ENCODE data around the gene C11orf24. TPM values are rescaled to one million over a fixed set of nuclear protein-coding genes. Genes with fewer than 3 reads are reported as not detected.
A peak's percentile ranks its signal among the peaks of the same experiment; 100 is the strongest.

The C11orf24 gene
- 10 to 100 TPM in 4 of 5 donors, 1 to 10 TPM in 1; 5.8 to 35.1 (median 18.0) TPM for total RNA-seq
- polyA plus RNA-seq: 10 to 100 TPM; 16.3 to 24.6 (median 22.3) TPM
- long read RNA-seq, donor 1, partial matches to known transcripts: 15 of 16 reads
- long read RNA-seq, donor 1, other reads (novel, unspliced or antisense): 0 of 16 reads
- long read RNA-seq, donor 2, transcript C11orf24-201 (4 exons, 2,063 nt): major isoform, 10 of 11 reads
- long read RNA-seq, donor 2, partial matches to known transcripts: 0 of 11 reads
- long read RNA-seq, donor 2, other reads (novel, unspliced or antisense): 0 of 11 reads
- long read RNA-seq, donor 3, partial matches to known transcripts: 0 of 1 reads
- long read RNA-seq, donor 3, other reads (novel, unspliced or antisense): 0 of 1 reads
- long read RNA-seq, donor 4: 0 reads
- long read RNA-seq, donor 5, partial matches to known transcripts: 0 of 4 reads
- long read RNA-seq, donor 5, other reads (novel, unspliced or antisense): 0 of 4 reads
- long read RNA-seq, donor 6, transcript C11orf24-201 (4 exons, 2,063 nt): major isoform, 10 of 43 reads
- long read RNA-seq, donor 6, partial matches to known transcripts: 31 of 43 reads
- long read RNA-seq, donor 6, other reads (novel, unspliced or antisense): 0 of 43 reads
- long read RNA-seq, donor 7, transcript C11orf24-201 (4 exons, 2,063 nt): major isoform, 7 of 10 reads
- long read RNA-seq, donor 7, partial matches to known transcripts: 0 of 10 reads
- long read RNA-seq, donor 7, other reads (novel, unspliced or antisense): 0 of 10 reads
- long read RNA-seq, donor 8, transcript C11orf24-201 (4 exons, 2,063 nt): major isoform, 11 of 11 reads
- long read RNA-seq, donor 8, partial matches to known transcripts: 0 of 11 reads
- long read RNA-seq, donor 8, other reads (novel, unspliced or antisense): 0 of 11 reads
- long read RNA-seq, donor 9, transcript C11orf24-201 (4 exons, 2,063 nt): major isoform, 5 of 7 reads
- long read RNA-seq, donor 9, partial matches to known transcripts: 0 of 7 reads
- long read RNA-seq, donor 9, other reads (novel, unspliced or antisense): 0 of 7 reads
- long read RNA-seq, donor 10, partial matches to known transcripts: 0 of 3 reads
- long read RNA-seq, donor 10, other reads (novel, unspliced or antisense): 0 of 3 reads

GRCh38 chr11:68271781-68272608, at the start of gene C11orf24:
C11orf24 (minus strand) TSS chr11:68271973; CDS start chr11:68263767, 8,206 bp downstream.
- H3K27ac ChIP-seq: peak within 1 kb of the TSS; percentile 94 to 99 (median 95)
- peak within 1 kb of the TSS; percentile 70 to 76 (median 74) for H3K4me3 ChIP-seq
- intact Hi-C loops (cut with DNase I; ENCODE audit: low total_unique reads): no loop called here
- peaks cover 20 to 55% (median 48%) of the 10 kb centered on the region in 4 donors for H3K4me1 ChIP-seq
- no peaks in the 10 kb centered on the region for H3K27me3 ChIP-seq
- H3K36me3 ChIP-seq: peaks cover 12% of the 10 kb centered on the region in 4 donors
- DNase-seq: peak; percentile 96 to 98
- TF ChIP-seq, protein P1, sequence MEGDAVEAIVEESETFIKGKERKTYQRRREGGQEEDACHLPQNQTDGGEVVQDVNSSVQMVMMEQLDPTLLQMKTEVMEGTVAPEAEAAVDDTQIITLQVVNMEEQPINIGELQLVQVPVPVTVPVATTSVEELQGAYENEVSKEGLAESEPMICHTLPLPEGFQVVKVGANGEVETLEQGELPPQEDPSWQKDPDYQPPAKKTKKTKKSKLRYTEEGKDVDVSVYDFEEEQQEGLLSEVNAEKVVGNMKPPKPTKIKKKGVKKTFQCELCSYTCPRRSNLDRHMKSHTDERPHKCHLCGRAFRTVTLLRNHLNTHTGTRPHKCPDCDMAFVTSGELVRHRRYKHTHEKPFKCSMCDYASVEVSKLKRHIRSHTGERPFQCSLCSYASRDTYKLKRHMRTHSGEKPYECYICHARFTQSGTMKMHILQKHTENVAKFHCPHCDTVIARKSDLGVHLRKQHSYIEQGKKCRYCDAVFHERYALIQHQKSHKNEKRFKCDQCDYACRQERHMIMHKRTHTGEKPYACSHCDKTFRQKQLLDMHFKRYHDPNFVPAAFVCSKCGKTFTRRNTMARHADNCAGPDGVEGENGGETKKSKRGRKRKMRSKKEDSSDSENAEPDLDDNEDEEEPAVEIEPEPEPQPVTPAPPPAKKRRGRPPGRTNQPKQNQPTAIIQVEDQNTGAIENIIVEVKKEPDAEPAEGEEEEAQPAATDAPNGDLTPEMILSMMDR (IDR thresholded peaks at IDR 0.05): peak in 1 of 7 experiments; percentile 4
- no peak for TF ChIP-seq EP300 (IDR thresholded peaks at IDR 0.05)
- peak; percentile 70 to 91 (median 88) for TF ChIP-seq POLR2AphosphoS5 (IDR thresholded peaks at IDR 0.05)
- TF ChIP-seq POLR2A (IDR thresholded peaks at IDR 0.05): peak in 1 of 4 donors; percentile 48
- H3K9me3 ChIP-seq: no peaks in the 10 kb centered on the region
- 0 to 1% (median 0%) methylated on average over 47 to 71 of the region's 71 CpGs for WGBS, 5 donors

DNA sequence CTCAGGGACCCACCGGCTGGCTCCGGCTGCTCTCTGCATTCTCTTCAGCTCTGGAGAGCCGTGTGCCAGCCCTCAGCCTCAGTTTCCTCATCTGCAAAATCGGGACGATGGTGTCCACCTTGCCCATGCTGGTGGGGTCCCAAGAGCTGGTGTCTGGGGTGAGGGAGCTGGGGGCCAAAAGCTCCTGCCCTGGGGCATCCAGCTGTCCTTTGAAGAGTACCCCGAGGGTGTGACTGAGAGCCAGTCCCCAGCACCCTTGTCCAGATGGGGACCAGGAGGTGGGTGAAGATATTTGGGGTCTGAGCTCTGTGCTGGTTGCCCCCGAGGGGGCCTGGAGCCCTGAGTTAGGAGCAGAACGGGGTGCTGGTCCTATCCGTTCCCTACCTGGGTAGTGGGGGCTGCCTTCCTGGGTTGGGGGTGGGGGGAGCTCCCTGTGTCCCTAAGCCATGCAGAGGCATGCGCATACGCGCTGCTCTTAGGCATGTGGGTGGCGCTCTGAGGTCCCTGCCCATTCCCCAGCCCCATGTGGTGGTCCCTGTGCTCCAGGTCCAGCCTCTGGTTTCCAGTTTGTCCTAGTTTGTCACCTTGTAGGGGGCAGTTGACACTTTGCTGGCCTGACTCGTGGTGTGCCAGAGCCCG, 45.5 kb upstream of the C11orf24 start:
- Histone ChIP-seq H3K27ac (peak overlapping the region in 4 of 5 donors; percentile 1 to 89 (median 72)), H3K9me3 (no peaks in the 10 kb centered on the region), H3K4me3 (peak overlapping the region in 1 of 4 donors; percentile 23), H3K4me1 (peaks cover 55 to 70% (median 60%) of the 10 kb centered on the region in 4 donors), H3K36me3 (no peaks in the 10 kb centered on the region), H3K27me3 (peaks cover 0 to 4% (median 0%) of the 10 kb centered on the region in 3 donors)
- intact Hi-C loops (cut with DNase I; ENCODE audit: low total_unique reads): loop anchor here (10.0 kb wide), 1 partner anchor 68 kb away; no protein-coding TSS in a partner anchor
- TF ChIP-seq POLR2A (IDR thresholded peaks at IDR 0.05) (no peak), POLR2AphosphoS5 (IDR thresholded peaks at IDR 0.05) (no peak), EP300 (IDR thresholded peaks at IDR 0.05) (no peak)
- TF ChIP-seq, protein P1 (IDR thresholded peaks at IDR 0.05): no peak
- 48 to 64% (median 58%) methylated on average over 10 to 15 of the region's 15 CpGs for WGBS, 5 donors
- no peak for DNase-seq

DNA sequence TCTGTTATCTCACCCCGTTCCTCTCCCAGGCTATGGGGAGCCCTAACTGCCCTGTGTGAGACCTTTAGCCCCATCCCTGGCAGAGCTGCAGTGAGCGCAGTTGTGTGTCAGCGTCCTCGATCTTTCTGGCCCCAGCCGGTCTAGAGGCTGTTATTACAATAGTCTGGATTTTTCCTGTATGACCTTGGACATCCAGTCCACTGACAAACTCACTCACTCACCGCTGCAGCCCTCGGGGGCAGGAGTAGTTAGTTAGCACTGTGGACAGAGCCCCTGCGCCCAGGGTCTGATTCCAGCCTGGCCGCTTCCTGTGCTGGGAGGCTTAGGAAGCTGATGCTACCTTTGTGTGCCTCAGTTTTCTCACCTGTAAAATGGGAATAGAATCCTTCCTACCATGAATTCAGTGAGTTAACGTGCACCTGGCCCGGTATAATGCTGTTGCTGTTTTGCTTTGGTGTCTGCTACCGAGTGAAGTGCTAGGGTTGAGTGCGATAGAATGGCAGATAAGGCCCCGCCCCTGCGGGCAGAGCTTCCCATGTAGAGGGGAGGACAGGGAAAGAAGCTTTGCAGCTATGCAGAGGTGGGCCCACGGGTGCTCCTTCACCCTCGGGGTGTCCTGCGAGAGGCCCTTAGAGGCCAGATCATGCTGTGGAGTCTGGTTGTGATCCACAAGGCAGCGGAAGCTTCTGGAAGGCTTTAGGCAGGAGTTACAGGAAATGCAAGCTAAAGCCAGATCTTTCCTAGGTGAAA, 43.6 kb upstream of the C11orf24 start:
- H3K4me3 ChIP-seq: peak overlapping the region; percentile 71 to 86 (median 72)
- 40 to 60% (median 45%) methylated on average over 19 of the region's 19 CpGs for WGBS, 5 donors
- DNase-seq: peak in 1 of 2 donors; percentile 64

More for the DNA sequence above, 43.6 kb upstream of the C11orf24 start:
- no peak for TF ChIP-seq EP300 (IDR thresholded peaks at IDR 0.05)
- TF ChIP-seq POLR2AphosphoS5 (IDR thresholded peaks at IDR 0.05): no peak
- no peak for TF ChIP-seq POLR2A (IDR thresholded peaks at IDR 0.05)
- TF ChIP-seq, protein P1 (IDR thresholded peaks at IDR 0.05): no peak
- Histone ChIP-seq H3K4me1 (peaks cover 43 to 65% (median 52%) of the 10 kb centered on the region in 4 donors), H3K9me3 (no peaks in the 10 kb centered on the region), H3K36me3 (no peaks in the 10 kb centered on the region), H3K27ac (peak overlapping the region; percentile 55 to 89 (median 78)), H3K27me3 (peaks cover 0 to 11% (median 0%) of the 10 kb centered on the region in 3 donors)
- intact Hi-C loops (cut with DNase I; ENCODE audit: low total_unique reads): loop anchor here (10.0 kb wide), 1 partner anchor 69 kb away; no protein-coding TSS in a partner anchor
